ENCODE measurements around the gene BIN2. TPM values are rescaled to one million over a fixed set of nuclear protein-coding genes. Genes with fewer than 3 reads are reported as not detected.

The BIN2 gene
- total RNA-seq, 1 donor from 2014 or later = 26.1 TPM

DNA sequence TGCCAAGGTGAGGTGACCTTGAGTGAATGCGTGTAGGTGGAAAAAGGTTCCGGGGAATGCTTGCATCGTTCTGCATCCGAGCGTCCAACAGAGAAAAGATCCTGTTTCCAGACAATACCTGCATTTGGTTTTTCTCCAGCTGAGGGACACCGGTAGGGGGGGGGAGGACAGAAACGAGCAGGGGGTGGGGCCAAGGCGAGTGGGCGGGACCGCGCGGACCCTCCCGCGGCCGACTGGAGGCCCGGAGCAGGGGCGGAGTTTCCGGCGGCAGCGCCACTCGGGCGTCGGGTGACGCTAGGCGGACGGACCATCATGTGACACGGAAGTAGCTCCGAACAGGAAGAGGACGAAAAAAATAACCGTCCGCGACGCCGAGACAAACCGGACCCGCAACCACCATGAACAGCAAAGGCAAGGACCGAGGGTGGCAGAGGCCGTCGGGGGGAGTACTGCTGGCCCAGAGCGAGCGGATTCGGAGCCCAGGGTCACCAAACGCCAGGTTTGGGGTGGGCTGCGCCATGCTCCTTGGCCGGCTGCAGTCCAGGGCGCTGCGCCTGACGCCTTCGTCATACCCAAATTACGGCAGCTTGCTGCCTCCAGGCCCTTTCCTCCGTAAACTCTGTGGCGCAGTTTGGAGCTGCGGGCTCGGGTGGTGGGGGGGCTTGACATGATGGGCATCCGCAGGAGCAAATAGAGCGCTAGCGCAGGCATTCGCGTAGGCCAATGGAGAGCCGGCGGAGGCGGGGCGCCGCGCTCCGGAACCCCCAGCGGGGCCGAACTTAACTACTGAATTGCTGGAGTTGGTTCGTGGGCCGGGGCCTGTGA, 85.3 kb downstream of the BIN2 start, which contains the start of gene DAZAP2:
DAZAP2 (plus strand) TSS at position 317 of the 825 bp plus-strand sequence; CDS start at position 399, 82 bp downstream.
- Histone ChIP-seq H3K4me3 (peak within 1 kb of the TSS; percentile 85), H3K36me3 (peaks cover 38% of the 10 kb centered on the region), H3K4me1 (peaks cover 32% of the 10 kb centered on the region), H3K9me3 (no peaks in the 10 kb centered on the region), H3K27me3 (no peaks in the 10 kb centered on the region), H3K27ac (peak within 1 kb of the TSS; percentile 100)
- DNase-seq (peak; percentile 99), ATAC-seq (peak; percentile 97)
- intact Hi-C loops (cut with DNase I) = no loop called here
- TF ChIP-seq, protein P1, sequence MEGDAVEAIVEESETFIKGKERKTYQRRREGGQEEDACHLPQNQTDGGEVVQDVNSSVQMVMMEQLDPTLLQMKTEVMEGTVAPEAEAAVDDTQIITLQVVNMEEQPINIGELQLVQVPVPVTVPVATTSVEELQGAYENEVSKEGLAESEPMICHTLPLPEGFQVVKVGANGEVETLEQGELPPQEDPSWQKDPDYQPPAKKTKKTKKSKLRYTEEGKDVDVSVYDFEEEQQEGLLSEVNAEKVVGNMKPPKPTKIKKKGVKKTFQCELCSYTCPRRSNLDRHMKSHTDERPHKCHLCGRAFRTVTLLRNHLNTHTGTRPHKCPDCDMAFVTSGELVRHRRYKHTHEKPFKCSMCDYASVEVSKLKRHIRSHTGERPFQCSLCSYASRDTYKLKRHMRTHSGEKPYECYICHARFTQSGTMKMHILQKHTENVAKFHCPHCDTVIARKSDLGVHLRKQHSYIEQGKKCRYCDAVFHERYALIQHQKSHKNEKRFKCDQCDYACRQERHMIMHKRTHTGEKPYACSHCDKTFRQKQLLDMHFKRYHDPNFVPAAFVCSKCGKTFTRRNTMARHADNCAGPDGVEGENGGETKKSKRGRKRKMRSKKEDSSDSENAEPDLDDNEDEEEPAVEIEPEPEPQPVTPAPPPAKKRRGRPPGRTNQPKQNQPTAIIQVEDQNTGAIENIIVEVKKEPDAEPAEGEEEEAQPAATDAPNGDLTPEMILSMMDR (IDR thresholded peaks at IDR 0.05) = no peak

DNA sequence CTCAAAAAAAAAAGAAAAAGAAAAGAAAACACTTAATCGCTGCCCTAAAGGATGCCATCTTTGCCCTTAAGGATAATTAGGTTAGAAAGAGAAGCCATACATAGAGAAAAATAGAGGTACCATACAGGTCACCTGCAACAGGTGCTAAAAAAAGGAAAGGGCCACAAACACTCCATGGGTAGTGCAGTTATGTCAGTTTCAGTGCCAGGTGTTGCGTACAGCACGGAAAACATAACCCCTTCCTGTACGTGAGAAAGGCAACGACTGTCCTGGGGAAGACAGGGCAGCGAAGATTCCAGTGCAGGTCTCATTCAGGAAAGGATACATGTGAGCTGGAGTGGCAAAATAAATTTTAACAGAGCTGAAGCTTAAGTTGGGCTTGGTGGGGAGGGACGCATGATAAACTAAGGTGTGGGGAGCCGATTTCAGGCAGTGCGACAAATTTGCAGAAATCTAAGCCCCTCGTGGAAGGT, 85.9 kb downstream of the BIN2 start:
- Histone ChIP-seq H3K9me3 (no peaks in the 10 kb centered on the region), H3K4me1 (peaks cover 30% of the 10 kb centered on the region), H3K27ac (peak overlapping the region; percentile 100), H3K4me3 (peak overlapping the region; percentile 85), H3K36me3 (peaks cover 32% of the 10 kb centered on the region), H3K27me3 (no peaks in the 10 kb centered on the region)
- TF ChIP-seq, protein P1 (IDR thresholded peaks at IDR 0.05) = no peak
- peak; percentile 21 for ATAC-seq
- intact Hi-C loops (cut with DNase I) = no loop called here
- DNase-seq = no peak

DNA sequence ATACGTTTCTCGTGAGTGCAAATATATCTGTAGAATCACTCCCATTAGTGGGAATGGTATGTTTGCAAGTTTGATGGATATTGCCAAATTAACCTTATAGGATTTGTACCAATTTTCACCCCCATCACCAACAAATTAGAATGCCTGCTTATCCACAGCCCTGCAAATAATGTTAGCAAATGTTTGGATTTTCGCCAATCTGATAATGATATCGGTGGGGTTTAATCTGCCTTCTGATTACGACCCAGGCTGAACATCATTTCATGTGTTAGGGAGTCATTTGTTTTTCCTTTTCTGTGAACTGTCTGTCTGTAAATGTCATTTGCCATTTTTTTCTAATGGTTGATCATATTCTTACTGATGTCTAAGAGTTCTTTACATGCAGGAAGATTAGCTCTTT, 89.4 kb downstream of the BIN2 start:
- Histone ChIP-seq H3K4me3 (no peak overlapping the region), H3K27me3 (no peaks in the 10 kb centered on the region), H3K36me3 (no peaks in the 10 kb centered on the region), H3K9me3 (no peaks in the 10 kb centered on the region), H3K4me1 (no peaks in the 10 kb centered on the region), H3K27ac (no peak overlapping the region)
- no peak for ATAC-seq
- TF ChIP-seq, protein P1 (IDR thresholded peaks at IDR 0.05) = no peak
- intact Hi-C loops (cut with DNase I) = no loop called here
- DNase-seq = no peak

DNA sequence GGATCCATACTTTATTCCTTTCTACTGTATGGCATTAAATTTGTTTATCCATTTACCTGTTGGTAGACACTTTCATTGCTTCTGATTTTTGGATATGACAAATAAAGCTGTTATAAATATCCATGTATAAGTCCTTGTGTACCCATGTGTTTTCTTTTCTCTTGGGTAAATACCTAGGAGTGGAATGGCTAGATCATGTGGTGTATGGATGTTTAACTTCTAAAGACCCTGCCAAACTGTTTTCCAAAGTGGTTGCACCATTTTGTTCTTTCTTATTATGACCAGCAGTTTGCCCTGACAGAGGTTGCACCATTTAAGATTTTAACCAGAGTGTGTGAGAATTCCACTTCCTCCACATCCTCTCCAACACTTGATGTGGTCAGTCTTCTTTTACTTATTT, 91.3 kb downstream of the BIN2 start:
- Histone ChIP-seq H3K27me3 (no peaks in the 10 kb centered on the region), H3K27ac (no peak overlapping the region), H3K9me3 (no peaks in the 10 kb centered on the region), H3K4me3 (no peak overlapping the region), H3K36me3 (no peaks in the 10 kb centered on the region), H3K4me1 (no peaks in the 10 kb centered on the region)
- intact Hi-C loops (cut with DNase I) = no loop called here
- DNase-seq (no peak), ATAC-seq (no peak)
- TF ChIP-seq, protein P1 (IDR thresholded peaks at IDR 0.05) = no peak

Other genes with a start within 250 kb of the BIN2 start
- gene CSRNP2, start 240.6 kb downstream of the BIN2 start, total RNA-seq = 34.5 TPM
- gene TFCP2, start 151.0 kb downstream of the BIN2 start, total RNA-seq = 25.0 TPM
- 19.0 TPM for gene POU6F1, start 106.1 kb downstream of the BIN2 start, total RNA-seq
- 244 TPM for gene DAZAP2, start 85.3 kb downstream of the BIN2 start, total RNA-seq
- gene SMAGP, start 53.8 kb downstream of the BIN2 start, total RNA-seq = 34.2 TPM
- gene CELA1, start 22.5 kb upstream of the BIN2 start, total RNA-seq = not detected
- gene GALNT6, start 67.2 kb upstream of the BIN2 start, total RNA-seq = 16.6 TPM
- gene SLC4A8, start 100.7 kb upstream of the BIN2 start, total RNA-seq = 2.5 TPM

Measured in upper lobe of right lung (tissue), 1 donor.